Stimulated activated CD8-positive, alpha-beta memory T cell treated with anti-CD3 and anti-CD28 coated beads, Interleukin-15, amount 100 ng/mL, for 24 hours (primary cell): ENCODE measurements around the gene TOMM40.

Experiments
- DNase-seq: peaks from one replicate; pipeline ENCODE4 v3.0.0-alpha.2; 2020; ENCODE audit warnings: low read depth

Gene TOMM40

DNA sequence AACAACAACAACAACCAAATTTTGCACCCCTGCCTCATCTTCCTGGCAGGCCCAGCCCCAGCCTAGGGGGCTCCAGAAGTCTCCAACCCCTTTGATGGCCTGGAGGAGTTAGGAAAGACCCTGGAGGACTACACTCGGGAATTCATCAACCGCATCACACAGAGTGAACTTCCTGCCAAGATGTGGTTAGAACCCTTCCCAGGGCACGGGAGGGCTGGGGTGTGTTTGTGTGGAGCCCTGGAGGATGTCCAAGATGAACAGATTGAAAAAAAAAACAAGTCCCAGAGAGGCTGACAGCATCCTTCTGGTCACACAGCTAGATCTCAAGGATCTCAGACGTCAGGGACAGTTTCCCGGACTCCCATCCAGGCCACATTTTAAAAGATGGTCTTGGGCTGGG, 36.7 kb downstream of the TOMM40 start:
- DNase-seq = no peak

DNA sequence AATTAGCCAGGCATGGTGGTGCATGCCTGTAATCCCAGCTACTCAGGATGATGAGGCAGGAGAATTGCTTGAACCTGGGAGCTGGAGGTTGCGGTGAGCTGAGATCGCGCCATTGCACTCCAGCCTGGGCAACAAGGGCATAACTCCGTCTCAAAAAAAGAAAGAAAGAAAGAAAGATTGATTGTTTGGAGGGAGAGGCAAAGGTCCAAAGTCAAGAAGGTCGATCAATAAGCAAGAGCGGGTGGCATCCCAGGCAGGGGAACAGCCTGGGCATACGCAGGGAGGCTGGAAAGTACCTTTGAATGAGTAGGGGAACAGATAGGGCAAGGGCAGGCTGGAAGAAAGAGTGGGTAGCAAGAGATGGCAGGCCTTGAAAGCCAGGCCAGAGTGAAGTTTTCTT, 39.0 kb downstream of the TOMM40 start:
- DNase-seq = no peak

DNA sequence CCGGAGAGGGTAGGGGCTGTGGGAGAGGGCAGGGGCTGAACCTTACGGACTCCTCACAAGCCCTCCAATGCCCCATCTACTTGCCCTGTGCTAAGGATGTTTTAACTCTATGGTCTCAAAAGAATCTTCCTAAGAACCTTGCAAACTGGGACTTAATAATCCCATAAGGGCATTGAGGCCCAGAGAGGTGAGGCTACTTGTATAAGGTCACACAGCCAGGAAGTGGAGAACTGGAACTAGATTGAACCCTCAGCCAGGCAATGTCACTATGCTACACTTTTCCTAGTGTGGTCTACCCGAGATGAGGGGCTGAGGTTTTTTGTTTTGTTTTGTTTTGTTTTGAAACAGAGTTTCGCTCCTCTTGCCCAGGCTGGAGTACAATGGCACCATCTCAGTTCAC, 40.5 kb downstream of the TOMM40 start:
- DNase-seq = no peak

DNA sequence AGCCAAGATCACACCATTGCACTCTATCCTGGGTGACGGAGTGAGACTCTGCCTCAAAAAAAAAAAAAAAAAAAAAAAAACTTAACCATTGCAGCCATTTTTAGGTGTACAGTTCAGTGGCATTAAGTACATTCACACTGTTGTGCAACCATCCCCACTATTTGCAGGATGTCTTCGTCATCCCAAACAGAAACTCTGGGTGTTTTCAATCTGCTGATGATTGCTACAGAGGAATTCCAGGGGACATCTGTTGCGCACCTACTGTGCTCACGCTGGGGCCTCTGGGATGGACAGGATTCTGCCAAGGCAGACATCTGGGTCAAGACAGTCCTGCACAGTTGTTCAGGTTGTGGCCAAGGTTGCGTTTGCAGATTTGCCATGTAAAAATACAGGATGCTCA, 48.6 kb downstream of the TOMM40 start:
- no peak for DNase-seq

DNA sequence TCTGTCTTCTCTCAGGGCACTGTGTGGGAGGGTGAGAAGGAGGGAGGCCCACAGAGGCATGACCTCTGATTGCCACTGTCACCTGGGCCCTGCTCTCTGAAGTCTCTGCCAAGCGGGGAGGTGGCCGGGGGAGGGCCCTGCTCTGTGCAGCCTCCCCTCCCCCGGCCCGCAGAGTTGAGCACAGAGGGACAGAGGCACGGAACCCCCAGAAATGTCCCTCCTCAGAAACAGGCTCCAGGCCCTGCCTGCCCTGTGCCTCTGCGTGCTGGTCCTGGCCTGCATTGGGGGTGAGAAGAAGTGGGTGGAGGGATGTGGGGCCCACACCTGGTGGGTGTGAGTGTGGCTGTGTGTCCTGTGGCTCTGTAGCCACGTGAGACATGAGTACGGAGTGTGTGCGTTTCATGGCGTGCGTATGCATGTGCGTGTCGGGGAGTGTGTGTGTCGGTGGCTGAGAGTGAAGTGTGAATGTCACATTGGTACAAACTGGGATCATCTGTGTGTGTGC, 51.1 kb downstream of the TOMM40 start, which contains the start of gene APOC4:
Gene APOC4, plus strand, starts transcription at position 171 of the 505 bp plus-strand sequence. Its CDS starts 41 bp downstream, at position 212.
- DNase-seq = no peak

DNA sequence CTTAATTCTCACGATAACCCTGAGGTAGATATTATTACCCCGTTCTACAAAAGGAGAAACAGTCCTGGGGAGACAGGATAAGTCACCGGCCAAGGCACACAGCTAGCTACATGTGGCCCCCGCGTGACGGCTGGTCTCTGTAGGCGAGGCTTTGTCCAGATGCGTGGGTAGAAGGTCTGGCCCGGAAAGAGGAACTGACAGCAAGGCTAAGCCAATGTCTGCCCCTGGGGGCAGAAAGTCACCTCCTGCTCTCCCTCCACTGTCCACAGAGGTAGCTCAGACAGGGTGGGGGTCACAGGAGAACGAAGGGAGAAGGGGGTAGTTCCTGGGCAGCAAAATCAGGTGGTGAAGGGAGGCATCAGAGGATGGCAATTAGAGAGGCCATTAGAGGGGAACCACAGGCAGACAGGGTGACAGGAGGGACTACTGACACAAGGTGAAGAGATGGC, 52.8 kb downstream of the TOMM40 start:
- DNase-seq = no peak

DNA sequence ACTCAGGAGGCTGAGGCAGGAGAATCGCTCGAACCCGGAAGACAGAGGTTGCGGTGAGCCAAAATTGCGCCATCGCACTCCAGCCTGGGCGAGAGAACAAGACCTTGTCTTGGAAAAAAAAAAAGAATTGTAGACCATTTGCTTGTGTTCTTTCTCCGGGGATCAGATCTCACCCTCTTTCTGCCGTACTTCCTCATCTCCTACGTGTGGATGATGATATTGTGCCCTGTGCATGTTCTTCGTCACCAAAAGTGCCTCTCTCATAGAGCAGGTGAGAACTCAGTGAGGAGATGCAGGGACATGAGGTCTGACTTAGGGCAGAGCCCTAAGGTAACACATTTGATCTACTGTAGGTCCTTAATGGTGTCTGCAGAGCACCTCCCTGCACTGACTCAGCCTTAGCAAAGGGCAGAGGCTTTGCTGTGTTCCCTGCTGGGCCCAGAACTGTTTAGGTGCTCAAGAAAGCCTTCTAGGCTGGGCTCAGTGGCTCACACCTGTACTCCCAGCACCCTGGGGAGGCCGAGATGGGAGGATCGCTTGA, 56.1 kb downstream of the TOMM40 start:
- DNase-seq = no peak

DNA sequence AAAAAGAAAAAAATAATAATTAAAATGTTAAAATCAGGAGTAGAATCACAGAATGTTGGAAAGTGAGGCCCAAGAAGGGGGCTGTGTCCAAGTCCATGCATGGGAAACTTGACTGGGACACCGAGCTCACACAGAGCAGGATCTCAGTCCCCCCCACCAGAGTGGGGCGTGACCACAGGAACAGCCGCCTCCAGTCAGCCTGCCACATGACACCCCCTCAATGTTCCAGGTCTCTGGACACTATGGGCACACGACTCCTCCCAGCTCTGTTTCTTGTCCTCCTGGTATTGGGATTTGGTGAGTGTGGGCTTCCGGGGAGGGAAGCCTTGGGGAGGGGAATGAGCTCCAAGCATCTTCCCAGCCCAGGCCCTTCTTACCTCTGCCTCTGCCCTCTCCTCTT, 57.2 kb downstream of the TOMM40 start:
- no peak for DNase-seq

DNA sequence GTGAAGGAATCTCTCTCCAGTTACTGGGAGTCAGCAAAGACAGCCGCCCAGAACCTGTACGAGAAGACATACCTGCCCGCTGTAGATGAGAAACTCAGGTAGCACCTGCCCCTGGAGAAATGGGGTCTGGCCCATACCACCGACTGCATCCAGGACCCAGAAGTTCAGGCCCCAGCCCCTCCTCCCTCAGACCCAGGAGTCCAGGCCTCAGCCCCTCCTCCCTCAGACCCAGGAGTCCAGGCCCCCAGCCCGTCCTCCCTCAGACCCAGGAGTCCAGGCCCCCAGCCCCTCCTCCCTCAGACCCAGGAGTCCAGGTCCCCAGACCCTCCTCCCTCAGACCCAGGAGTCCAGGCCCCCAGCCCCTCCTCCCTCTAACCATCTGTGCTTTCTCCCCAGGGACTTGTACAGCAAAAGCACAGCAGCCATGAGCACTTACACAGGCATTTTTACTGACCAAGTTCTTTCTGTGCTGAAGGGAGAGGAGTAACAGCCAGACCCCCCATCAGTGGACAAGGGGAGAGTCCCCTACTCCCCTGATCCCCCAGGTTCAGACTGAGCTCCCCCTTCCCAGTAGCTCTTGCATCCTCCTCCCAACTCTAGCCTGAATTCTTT, 57.8 kb downstream of the TOMM40 start:
- DNase-seq = no peak

DNA sequence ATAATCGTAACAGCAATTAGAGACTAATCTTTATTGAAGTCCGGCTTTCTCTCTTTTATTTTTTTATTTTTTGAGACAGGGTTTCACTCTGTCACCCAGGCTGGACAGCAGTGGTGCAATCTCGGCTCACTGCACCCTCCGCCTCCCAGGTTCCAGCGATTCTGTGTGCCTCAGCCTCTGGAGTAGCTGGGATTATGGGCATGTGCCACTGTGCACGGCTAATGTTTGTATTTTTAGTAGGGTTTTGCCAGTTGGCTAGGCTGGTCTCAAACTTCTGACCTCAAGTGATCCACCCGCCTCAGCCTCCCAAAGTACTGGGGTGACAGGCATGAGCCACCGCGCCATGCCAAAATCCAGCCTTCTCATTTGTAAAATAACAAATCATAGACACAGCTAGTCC, 58.5 kb downstream of the TOMM40 start:
- no peak for DNase-seq

DNA sequence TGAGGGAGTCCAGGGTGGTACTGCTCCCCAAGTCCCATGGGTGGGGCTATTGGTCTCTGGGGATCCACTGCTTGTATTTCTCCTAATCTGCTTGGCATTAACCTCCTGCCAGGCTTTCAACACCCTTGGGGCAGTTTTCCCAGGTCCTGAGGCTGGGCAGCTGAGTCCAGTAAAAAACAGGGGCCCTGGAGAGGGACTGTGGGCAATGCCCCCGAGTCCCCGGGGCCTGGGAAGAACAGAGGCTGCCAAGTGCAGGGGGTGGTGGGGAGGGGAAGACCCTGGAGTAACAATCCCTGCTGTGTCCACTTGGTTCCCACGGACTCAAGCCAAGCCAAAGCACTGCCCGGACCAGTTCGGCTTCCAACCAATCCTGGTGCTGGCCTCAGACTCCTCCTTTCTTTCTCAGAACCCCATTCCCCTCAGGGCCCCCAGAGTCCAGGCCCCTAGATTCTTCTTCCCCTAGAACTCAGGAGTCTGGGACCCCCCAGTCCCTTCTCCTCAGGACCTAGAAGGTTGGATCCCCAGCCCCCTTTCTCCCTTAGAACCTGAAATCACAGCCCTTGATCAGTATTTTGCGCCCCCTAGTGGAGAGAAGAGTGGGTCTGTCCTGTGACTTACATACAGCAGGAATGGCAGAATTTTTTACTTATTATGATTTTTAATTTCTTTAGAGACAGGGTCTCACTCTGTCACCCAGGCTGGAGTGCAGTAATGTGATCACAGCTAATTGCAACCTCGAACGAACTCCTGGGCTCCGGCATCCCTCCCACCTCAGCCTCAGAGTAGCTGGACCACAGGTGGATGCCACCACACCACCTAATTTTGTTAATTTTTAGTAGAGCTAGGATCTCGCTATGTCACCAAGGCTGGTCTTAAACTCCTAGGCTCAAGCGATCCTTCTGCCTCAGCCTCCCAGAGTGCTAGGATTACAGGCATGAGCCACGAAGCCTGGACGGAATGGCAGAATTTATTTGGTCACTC, 60.4 kb downstream of the TOMM40 start:
- DNase-seq = no peak
